ENCODE results near the gene ADRA2C. TPM values are rescaled to one million over a fixed set of nuclear protein-coding genes. Genes with fewer than 3 reads are reported as not detected.

ADRA2C gene
- total RNA-seq, 4 donors from 2014 or later: 3.2 to 13.3 (median 10.0) TPM

DNA sequence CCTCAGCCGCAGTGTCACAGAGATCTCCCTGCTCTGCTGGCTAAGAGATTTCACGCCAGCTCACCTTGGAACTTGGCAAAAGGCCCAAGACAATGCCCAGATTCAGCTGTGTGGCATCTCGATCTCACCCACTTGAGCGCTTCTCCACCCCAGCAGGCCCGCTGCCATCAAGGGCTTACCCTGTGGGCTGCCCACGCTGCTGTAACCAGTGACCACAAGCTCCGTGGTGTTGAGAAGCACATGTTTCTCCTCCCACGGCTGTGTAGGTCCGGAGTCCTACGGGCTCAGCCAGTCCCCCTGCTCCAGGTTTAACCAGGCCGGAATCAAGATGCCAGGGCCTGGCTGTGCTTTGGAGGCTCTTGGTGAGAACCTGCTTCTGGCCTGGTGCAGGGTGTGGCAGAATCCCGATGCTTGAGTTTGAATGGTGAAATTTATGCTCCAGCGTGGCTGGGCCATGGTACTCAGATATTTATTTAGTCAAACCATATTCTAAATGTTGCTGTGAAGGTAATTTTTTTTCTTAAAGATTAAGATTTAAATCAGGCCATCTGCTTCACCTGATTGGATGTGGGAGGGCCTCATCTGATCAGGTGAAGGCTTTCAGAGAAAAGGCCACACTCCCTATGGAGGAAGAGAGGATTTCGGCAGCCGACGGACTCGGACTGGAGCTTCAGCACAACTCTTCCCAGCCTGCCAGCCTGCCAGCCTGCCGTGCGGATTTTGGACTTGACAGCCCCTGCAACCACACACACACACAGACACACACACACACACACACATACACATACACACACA, 24.8 kb upstream of the ADRA2C start:
- no peak for ATAC-seq (ENCODE audit: low FRiP score)

DNA sequence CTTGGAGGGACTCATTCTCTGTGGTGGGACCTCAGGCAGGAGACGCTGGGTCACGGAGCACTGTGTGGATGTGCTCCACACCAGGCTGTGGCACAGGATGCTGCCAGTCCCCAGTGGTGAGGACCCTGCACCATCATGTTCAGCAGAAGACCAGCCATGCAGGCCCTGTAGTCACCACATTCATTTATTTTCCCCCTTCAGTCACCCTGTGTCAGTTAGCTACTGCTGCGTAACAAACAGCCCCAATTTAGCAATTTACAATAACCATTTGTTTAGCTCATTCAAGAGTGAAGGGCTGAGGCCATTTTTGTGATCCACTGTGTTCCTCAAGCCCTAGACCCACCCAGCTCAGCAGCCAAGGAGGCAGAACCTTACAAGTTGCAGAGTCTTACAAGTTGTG, 23.6 kb upstream of the ADRA2C start:
- TF ChIP-seq, protein P1, sequence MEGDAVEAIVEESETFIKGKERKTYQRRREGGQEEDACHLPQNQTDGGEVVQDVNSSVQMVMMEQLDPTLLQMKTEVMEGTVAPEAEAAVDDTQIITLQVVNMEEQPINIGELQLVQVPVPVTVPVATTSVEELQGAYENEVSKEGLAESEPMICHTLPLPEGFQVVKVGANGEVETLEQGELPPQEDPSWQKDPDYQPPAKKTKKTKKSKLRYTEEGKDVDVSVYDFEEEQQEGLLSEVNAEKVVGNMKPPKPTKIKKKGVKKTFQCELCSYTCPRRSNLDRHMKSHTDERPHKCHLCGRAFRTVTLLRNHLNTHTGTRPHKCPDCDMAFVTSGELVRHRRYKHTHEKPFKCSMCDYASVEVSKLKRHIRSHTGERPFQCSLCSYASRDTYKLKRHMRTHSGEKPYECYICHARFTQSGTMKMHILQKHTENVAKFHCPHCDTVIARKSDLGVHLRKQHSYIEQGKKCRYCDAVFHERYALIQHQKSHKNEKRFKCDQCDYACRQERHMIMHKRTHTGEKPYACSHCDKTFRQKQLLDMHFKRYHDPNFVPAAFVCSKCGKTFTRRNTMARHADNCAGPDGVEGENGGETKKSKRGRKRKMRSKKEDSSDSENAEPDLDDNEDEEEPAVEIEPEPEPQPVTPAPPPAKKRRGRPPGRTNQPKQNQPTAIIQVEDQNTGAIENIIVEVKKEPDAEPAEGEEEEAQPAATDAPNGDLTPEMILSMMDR (IDR thresholded peaks at IDR 0.05): no peak
- ATAC-seq (ENCODE audit: low FRiP score) (no peak), DNase-seq (ENCODE audit: low spot score) (no peak)

More for the DNA sequence above, 24.8 kb upstream of the ADRA2C start:
- no peak for DNase-seq (ENCODE audit: low spot score)
- TF ChIP-seq, protein P1 (IDR thresholded peaks at IDR 0.05): no peak

DNA sequence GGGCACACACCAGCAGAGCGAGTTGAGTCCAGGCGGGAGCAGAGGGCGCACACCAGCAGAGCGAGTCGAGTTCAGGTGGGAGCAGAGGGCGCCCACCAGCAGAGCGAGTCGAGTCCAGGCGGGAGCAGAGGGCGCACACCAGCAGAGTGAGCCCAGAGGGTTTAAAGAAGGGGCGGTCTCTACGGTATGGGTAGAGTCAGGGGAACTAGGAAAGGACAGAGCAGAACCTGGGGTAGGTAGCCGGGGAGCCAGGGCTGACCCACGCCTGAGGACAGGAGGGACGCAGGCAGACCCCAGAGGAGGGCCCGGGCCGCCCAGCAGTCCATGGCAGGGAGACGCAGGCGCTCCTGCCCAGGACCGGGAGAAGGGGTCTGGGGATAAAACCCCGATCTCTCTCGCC, 22.0 kb upstream of the ADRA2C start:
- no peak for ATAC-seq (ENCODE audit: low FRiP score)
- DNase-seq (ENCODE audit: low spot score): no peak
- TF ChIP-seq, protein P1 (IDR thresholded peaks at IDR 0.05): no peak

DNA sequence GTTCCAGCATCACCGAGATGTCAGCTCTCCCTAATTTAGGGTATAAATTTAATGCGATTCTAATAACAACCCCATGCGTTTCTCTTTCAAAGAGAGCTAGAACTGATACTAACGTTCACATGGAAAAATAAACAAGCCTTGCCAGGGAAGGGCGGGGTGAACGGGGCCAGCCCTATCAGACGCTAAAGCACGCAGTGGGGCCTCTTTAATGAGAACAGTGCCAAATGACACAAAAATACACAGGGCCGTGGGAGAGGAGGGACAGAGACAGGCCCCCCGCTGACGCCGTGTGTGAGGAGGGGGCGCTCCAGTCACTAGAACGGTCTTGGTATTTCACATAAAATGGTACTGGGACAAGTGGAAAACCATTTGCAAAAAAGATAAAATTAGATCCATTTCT, 21.3 kb upstream of the ADRA2C start:
- no peak for DNase-seq (ENCODE audit: low spot score)
- TF ChIP-seq, protein P1 (IDR thresholded peaks at IDR 0.05): no peak
- ATAC-seq (ENCODE audit: low FRiP score): no peak

DNA sequence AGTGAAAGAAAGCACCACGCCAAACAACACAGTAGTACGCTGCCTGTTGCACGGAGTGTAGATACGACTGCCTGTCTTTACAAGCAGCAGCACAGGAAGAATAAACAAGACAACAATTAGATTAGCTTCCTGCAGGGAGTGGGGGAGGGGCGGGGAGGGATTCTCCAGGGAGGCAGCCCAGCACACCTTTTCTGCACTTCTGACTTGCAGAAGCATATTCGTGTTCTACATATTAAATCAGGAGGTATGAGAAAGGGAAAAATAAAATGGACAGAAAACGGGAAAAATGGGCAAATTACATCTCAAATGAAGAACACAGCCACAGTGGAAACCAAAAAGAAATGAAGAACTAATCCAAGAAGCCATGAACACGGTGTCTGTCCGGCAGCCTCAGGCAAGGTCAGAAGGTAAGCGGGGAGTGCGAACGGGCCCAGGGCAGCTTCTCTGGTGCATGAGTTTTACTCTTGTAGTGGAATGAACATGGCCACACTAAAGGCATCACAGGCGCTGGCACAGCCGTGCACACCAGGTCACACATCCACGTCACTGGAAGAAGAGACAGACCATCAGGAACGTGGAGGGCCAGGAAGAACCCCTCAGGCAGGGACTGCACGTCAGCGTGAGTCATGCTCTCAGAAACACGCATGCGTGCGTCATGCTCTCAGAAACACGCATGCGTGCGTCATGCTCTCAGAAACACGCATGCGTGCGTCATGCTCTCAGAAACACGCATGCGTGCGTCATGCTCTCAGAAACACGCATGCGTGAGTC, 20.1 kb upstream of the ADRA2C start:
- no peak for DNase-seq (ENCODE audit: low spot score)
- TF ChIP-seq, protein P1 (IDR thresholded peaks at IDR 0.05): no peak
- no peak for ATAC-seq (ENCODE audit: low FRiP score)

DNA sequence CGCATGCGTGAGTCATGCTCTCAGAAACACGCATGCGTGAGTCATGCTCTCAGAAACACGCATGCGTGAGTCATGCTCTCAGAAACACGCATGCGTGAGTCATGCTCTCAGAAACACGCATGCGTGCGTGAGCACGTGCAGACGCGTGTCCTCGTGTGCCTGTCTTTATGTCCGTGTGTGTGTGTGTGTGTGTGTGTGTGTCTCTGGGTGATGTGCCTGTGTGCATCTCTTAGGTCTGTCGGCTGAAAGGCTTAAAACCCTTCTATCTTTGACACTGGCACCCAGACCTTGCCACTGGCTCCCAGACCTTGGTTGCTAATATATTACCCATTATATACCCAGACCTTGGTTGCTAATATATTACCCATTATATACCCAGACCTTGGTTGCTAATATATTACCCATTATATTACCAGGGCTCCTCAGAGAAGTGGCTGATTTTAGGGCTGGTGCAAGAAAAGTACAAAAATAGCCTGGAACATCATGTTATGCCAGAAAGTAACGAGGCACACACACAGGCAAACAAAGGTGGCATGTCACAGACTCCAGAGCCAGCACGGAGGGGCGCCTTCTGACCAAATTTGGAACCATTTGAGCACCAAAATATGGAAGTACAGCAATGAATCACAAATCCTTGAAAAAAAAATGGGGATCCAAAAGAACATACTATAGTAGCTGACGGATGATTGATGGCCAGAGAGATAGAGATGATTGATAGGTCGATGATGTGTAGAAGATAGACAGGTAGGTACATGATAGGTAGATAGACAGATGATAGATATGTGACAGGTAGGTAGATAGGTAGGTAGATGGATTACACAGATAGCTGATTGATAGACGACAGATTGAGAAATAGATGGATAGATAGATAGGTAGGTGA, 19.2 kb upstream of the ADRA2C start:
- ATAC-seq (ENCODE audit: low FRiP score): no peak
- TF ChIP-seq, protein P1 (IDR thresholded peaks at IDR 0.05): no peak

More for the DNA sequence above, 19.2 kb upstream of the ADRA2C start:
- DNase-seq (ENCODE audit: low spot score): no peak

Data from omental fat pad (tissue), 4 donors.